SH-SY5Y (cell line): ENCODE results near the gene ADARB2.

Source experiments
- GATA2 ChIP-seq: IDR thresholded peaks from 2 replicates; pipeline ENCODE4 v1.6.1; 2011; ENCODE audit warnings: mild to moderate bottlenecking, low read depth, low read length
- GATA3 ChIP-seq: IDR thresholded peaks from 2 replicates; pipeline ENCODE4 v1.6.1; 2011; ENCODE audit warnings: low read depth, mild to moderate bottlenecking, low read length, moderate library complexity

DNA sequence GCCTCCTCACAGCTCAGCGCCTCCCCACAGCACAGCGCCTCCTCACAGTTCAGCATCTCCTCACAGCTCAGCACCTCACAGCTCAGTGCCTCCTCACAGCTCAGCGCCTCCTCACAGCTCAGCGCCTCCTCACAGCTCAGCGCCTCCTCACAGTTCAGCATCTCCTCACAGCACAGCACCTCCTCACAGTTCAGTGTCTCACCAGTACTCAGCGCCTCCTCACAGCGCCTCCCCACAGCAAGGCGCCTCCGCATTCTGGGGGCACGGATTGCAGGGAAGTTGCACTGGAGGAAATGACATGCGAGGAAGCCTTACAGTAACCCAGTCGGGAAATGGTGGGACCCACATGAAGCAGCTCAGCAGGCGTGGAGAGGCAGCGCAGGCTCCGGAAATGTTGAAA, 409.6 kb downstream of the ADARB2 start:
- no peak for TF ChIP-seq GATA3
- no peak for TF ChIP-seq GATA2
